ENCODE measurements around the gene C9.

DNA sequence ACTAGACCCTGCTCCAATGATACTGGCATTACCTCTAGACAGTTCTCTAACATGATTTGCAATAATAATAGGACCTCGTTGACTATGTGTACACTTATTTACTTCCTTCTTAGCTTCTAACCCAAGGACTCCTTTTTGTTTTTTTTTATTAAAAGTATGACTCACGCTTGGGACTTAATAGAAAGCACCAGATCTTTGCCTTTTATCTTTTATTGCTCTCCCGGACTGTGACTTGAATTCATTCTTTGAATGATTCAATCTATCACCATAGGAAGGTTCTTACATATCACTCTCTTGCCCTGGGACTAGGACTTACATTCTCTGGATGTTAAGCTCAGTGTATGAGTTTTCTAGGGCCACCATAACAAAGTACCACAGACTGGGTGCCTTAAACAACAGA, 9.0 kb downstream of the C9 start:
- TF ChIP-seq CTCF (IDR thresholded peaks at IDR 0.05; ENCODE audit: insufficient read depth, low read length, poor library complexity, severe bottlenecking), result no peak
- TF ChIP-seq EZH2phosphoT487 (conservative IDR thresholded peaks at IDR 0.05; ENCODE audit: low read length), result no peak

Measured in SU-DHL-6 (cell line).